HepG2 (cell line): Measurements from ENCODE around the gene CLIP2. TPM values are rescaled to one million over a fixed set of nuclear protein-coding genes. Genes with fewer than 3 reads are reported as not detected.
A peak's percentile ranks its signal among the peaks of the same experiment; 100 is the strongest.

Experiments
- ATAC-seq: fragments of 200-7000 bp; cut with Tn5 transposase; 3 replicates; pipeline ENCODE4 v1.9.1; 2020; ENCODE audit warnings: mild to moderate bottlenecking, moderate library complexity
- BruUV-seq: library from RNA; stranded (reverse); fragments of 400-500 nt; replicated peaks from 2 replicates; lab custom pipeline; 2021; lab: Mats Ljungman, UMichigan
- CTCF ChIA-PET: fragments of 300-600 bp; formaldehyde crosslinking; extraction: SDS; loops from one replicate; lab custom pipeline; 2021; ENCODE audit warnings: low total read pairs, inconsistent platforms, low intra/inter-chr PET ratio; lab: Yijun Ruan, JAX
- POLR2A ChIA-PET: fragments of 350-600 bp; sonication (Branson Sonifier 250); formaldehyde crosslinking; loops from one replicate; lab custom pipeline; 2020; ENCODE audit warnings: antibody characterized with exemption, inconsistent platforms; lab: Yijun Ruan, JAX
- DNase-seq: peaks from one replicate; pipeline ENCODE4 v3.0.0-alpha.2; 2015; ENCODE audit warnings: low spot score
- FAIRE-seq: peaks from 3 replicates; lab custom pipeline; 2011; peaks lifted over from hg19 to GRCh38; lab: Jason Lieb, UNC
- H2AFZ ChIP-seq: one replicate; pipeline ENCODE4 v1.6.1; 2011; ENCODE audit warnings: low read length, inconsistent platforms
- H3K27ac ChIP-seq: fragments of 300-600 bp; 3 replicates; pipeline ENCODE4 v1.8.0; 2011; ENCODE audit warnings: mixed run types, mild to moderate bottlenecking, mixed read lengths, low read length, inconsistent platforms; ENCODE audit not compliant: insufficient read depth; ENCODE audit errors: extremely low read length
- H3K27me3 ChIP-seq, 2 experiments: fragments of 200-600 bp in 1 of 2; 2 replicates in 1 of 2; 3 replicates in 1 of 2; pipeline versions ENCODE4 v1.6.0 to v1.8.0; 2011; ENCODE audit warnings: low read length in 2 of 2, mild to moderate bottlenecking in 2 of 2, moderate library complexity in 2 of 2, inconsistent platforms in 1 of 2; ENCODE audit not compliant: insufficient read depth in 2 of 2, control insufficient read depth in 1 of 2
- H3K36me3 ChIP-seq, 2 experiments: fragments of 200-600 bp in 1 of 2; replicated peaks in 1 of 2; 2 replicates in 1 of 2; 3 replicates in 1 of 2; pipeline versions ENCODE4 v1.5.1 to v1.8.0; 2011; ENCODE audit warnings: low read length in 2 of 2, inconsistent platforms in 1 of 2; ENCODE audit not compliant: insufficient read depth in 2 of 2, control insufficient read depth in 1 of 2
- H3K4me1 ChIP-seq: 2 replicates; pipeline ENCODE4 v1.5.1; 2012; ENCODE audit warnings: low read length, inconsistent platforms; ENCODE audit not compliant: insufficient read depth
- H3K4me2 ChIP-seq: 2 replicates; pipeline ENCODE4 v1.6.0; 2011; ENCODE audit warnings: low read depth, low read length, inconsistent platforms
- H3K4me3 ChIP-seq, 3 experiments: fragments of 200-600 bp in 1 of 3; sonication (generic), shearing (Covaris generic) in 1 of 3; replicated peaks in 1 of 3; 2 replicates each; pipeline ENCODE4 v1.5.1; 2011 to 2016; ENCODE audit warnings: low read length in 3 of 3, inconsistent platforms in 2 of 3, low read depth in 2 of 3, mild to moderate bottlenecking in 2 of 3, control low read depth in 1 of 3, mixed read lengths in 1 of 3; ENCODE audit not compliant: insufficient read depth in 1 of 3
- H3K79me2 ChIP-seq: one replicate; pipeline ENCODE4 v1.6.1; 2011; ENCODE audit warnings: low read length, inconsistent platforms; ENCODE audit not compliant: insufficient read depth
- H3K9ac ChIP-seq: 2 replicates; pipeline ENCODE4 v1.6.0; 2011; ENCODE audit warnings: mild to moderate bottlenecking, low read depth, low read length, inconsistent platforms; ENCODE audit not compliant: insufficient read depth
- H3K9me3 ChIP-seq: 2 replicates; pipeline ENCODE4 v1.5.1; 2012; ENCODE audit warnings: mild to moderate bottlenecking, low read length
- H4K20me1 ChIP-seq: 2 replicates; pipeline ENCODE4 v1.6.0; 2011; ENCODE audit warnings: inconsistent platforms, mild to moderate bottlenecking, low read length, moderate library complexity; ENCODE audit not compliant: insufficient read depth
- FOSL2 ChIP-seq: sonication (generic); formaldehyde crosslinking; IDR thresholded peaks from 2 replicates; pipeline ENCODE4 v1.4.0; 2020; ENCODE audit warnings: missing genetic modification reagents
- GATAD1 ChIP-seq: IDR thresholded peaks from 2 replicates; pipeline ENCODE4 v1.6.1; 2016; ENCODE audit warnings: missing genetic modification reagents, missing compliant biosample characterization
- HIC2 ChIP-seq: sonication (generic); formaldehyde crosslinking; IDR thresholded peaks from 2 replicates; pipeline ENCODE4 v1.9.0; 2022; ENCODE audit warnings: low read depth, missing genetic modification reagents
- MXI1 ChIP-seq: IDR thresholded peaks from 3 replicates; pipeline ENCODE4 v1.6.1; 2012; ENCODE audit warnings: low read depth, low read length, inconsistent platforms, borderline replicate concordance
- PITX1 ChIP-seq: sonication (generic); formaldehyde crosslinking; IDR thresholded peaks from 2 replicates; pipeline ENCODE4 v1.5.1; 2020; ENCODE audit warnings: mild to moderate bottlenecking, missing genetic modification reagents
- TAF1 ChIP-seq: sonication (generic); formaldehyde crosslinking; IDR thresholded peaks from 2 replicates; pipeline ENCODE4 v1.4.0; 2020; ENCODE audit warnings: missing genetic modification reagents
- THRA ChIP-seq: sonication (generic); formaldehyde crosslinking; IDR thresholded peaks from 2 replicates; pipeline ENCODE4 v1.4.0; 2020; ENCODE audit warnings: missing genetic modification reagents, borderline replicate concordance
- ZBTB25 ChIP-seq: IDR thresholded peaks from 2 replicates; pipeline ENCODE4 v1.6.1; 2018; ENCODE audit warnings: missing genetic modification reagents
- ZNF101 ChIP-seq: sonication (generic); formaldehyde crosslinking; IDR thresholded peaks from 2 replicates; pipeline ENCODE4 v1.4.0; 2020; ENCODE audit warnings: mild to moderate bottlenecking, low read depth, missing genetic modification reagents, borderline replicate concordance
- ZNF468 ChIP-seq: sonication (generic); formaldehyde crosslinking; IDR thresholded peaks from 2 replicates; pipeline ENCODE4 v1.8.0; 2022; ENCODE audit warnings: mild to moderate bottlenecking, moderate library complexity, missing genetic modification reagents
- ZNF562 ChIP-seq: sonication (generic); formaldehyde crosslinking; IDR thresholded peaks from 2 replicates; pipeline ENCODE4 v1.8.0; 2022; ENCODE audit warnings: missing genetic modification reagents, borderline replicate concordance
- ZNF572 ChIP-seq: sonication (generic); formaldehyde crosslinking; IDR thresholded peaks from 2 replicates; pipeline ENCODE4 v1.5.1; 2020; ENCODE audit warnings: mild to moderate bottlenecking, missing genetic modification reagents
- ZNF678 ChIP-seq: sonication (generic); formaldehyde crosslinking; IDR thresholded peaks from 2 replicates; pipeline ENCODE4 v1.4.0; 2020; ENCODE audit warnings: mild to moderate bottlenecking, missing genetic modification reagents
- ZNF687 ChIP-seq: sonication (generic); formaldehyde crosslinking; IDR thresholded peaks from 2 replicates; pipeline ENCODE4 v1.5.1; 2020; ENCODE audit warnings: mild to moderate bottlenecking, missing genetic modification reagents, moderate library complexity
- ZNF691 ChIP-seq: sonication (generic); formaldehyde crosslinking; IDR thresholded peaks from 2 replicates; pipeline ENCODE4 v1.4.0; 2020; ENCODE audit warnings: missing genetic modification reagents, low read depth, mild to moderate bottlenecking, borderline replicate concordance
- ZNF879 ChIP-seq: sonication (generic); formaldehyde crosslinking; IDR thresholded peaks from 2 replicates; pipeline ENCODE4 v1.8.1; 2023; ENCODE audit warnings: missing genetic modification reagents
- WGBS: methylation state at CpG from one replicate; pipeline ENCODE4 v1.1.6; 2017; ENCODE audit warnings: low lambda C conversion rate; 5-methylcytosine and 5-hydroxymethylcytosine counted together
- in situ Hi-C: cut with HindIII; loops from 2 replicates; pipeline ENCODE4 v1.10.0; 2017; ENCODE audit warnings: low pct_unique_long_range_greater_than_20kb; ENCODE audit not compliant: extremely low pct_ligation_motif_present
- intact Hi-C: fragments of 100-400 bp; cut with micrococcal nuclease; formaldehyde crosslinking; loops from one replicate; pipeline ENCODE4 v1.10.0; 2022; ENCODE audit not compliant: unreplicated experiment
- polyA plus RNA-seq, 8 experiments: library from polyadenylated mRNA; depleted of rRNA in 3 of 8; stranded (reverse) in 7 of 8; unstranded in 1 of 8; fragments of >200 nt; fragmentation: Illumina TruSeq in 4 of 8; extraction: Trizol in 4 of 8; gene quantifications; 2 replicates each; pipeline versions ENCODE4 v1.2.1 to v1.2.3, GENCODE V29; 2011 to 2016; ENCODE audit warnings: low read depth in 4 of 8, missing spikeins in 1 of 8, mixed read lengths in 1 of 8; ENCODE audit not compliant: insufficient read depth in 1 of 8
- total RNA-seq, 5 experiments: library from RNA; depleted of rRNA; stranded (reverse); fragments of >200 nt; fragmentation: Illumina TruSeq; extraction: Trizol; gene quantifications; 2 replicates each; pipeline ENCODE4 v1.2.3, GENCODE V29; 2016; ENCODE audit warnings: low read depth in 1 of 5

Gene CLIP2
- total and polyA plus RNA-seq, 2 of the 13 experiments (the other 11 are each of a cell fraction or from before 2014, with no cell fraction given) = 6.5 to 17.4 TPM

- no peak for DNase-seq
- Histone ChIP-seq H3K4me3 (no peak overlapping the region), H3K9ac (no peak overlapping the region), H3K79me2 (no peaks in the 10 kb centered on the region), H3K27me3 (no peaks in the 10 kb centered on the region), H3K36me3 (peaks cover 23 to 72% of the 10 kb centered on the region in 2 experiments; a peak in 4 of 5 replicates), H4K20me1 (no peaks in the 10 kb centered on the region), H3K27ac (no peak overlapping the region), H3K4me2 (no peak overlapping the region), H3K4me1 (peaks cover 9% of the 10 kb centered on the region), H2AFZ (no peak overlapping the region), H3K9me3 (no peaks in the 10 kb centered on the region)
- peak; percentile 75 for ATAC-seq
- in situ Hi-C loops (no loop called here), intact Hi-C loops (no loop called here)
- no TSS peak for BruUV-seq
- no peak for FAIRE-seq
- WGBS = 84% methylated on average over 4 of the region's 4 CpGs
- CTCF ChIA-PET = no interaction called here
- POLR2A ChIA-PET = no interaction called here
- TF ChIP-seq GATAD1 (no peak), ZNF687 (CRISPR knock-in tag) (no peak; the same call in 1 of the 2 replicates), ZNF691 (no peak), THRA (CRISPR knock-in tag) (no peak), ZNF879 (CRISPR knock-in tag) (no peak), FOSL2 (peak; percentile 68), ZNF468 (no peak), ZNF562 (CRISPR knock-in tag) (no peak), TAF1 (no peak), PITX1 (CRISPR knock-in tag) (no peak), MXI1 (peak; percentile 40; the same call in 1 of the 3 replicates), ZNF572 (CRISPR knock-in tag) (no peak), ZBTB25 (CRISPR knock-in tag) (no peak), ZNF678 (CRISPR knock-in tag) (no peak), ZNF101 (CRISPR knock-in tag) (no peak), HIC2 (0 out of 2 replicates have a peak, but pooled peaks have one; percentile 35)
Observed at GRCh38 chr7:74240482-74240881, 48.7 kb upstream of the CLIP2 start.
